ENCODE data around the gene MPHOSPH9. TPM values are rescaled to one million over a fixed set of nuclear protein-coding genes. Genes with fewer than 3 reads are reported as not detected.

The MPHOSPH9 gene
- total RNA-seq, 1 experiment from 2014 or later, result 72.3 TPM

Other genes starting within 250 kb of the MPHOSPH9 start
- gene PITPNM2, start 82.1 kb downstream of the MPHOSPH9 start, total RNA-seq (2021; ENCODE audit: unreplicated experiment), result 26.4 TPM
- gene MTRFR, start 295 bp upstream of the MPHOSPH9 start, total RNA-seq (2021; ENCODE audit: unreplicated experiment), result 21.5 TPM
- 217 TPM for gene CDK2AP1, start 38.7 kb upstream of the MPHOSPH9 start, total RNA-seq (2021; ENCODE audit: unreplicated experiment)
- gene SBNO1, start 131.7 kb upstream of the MPHOSPH9 start, total RNA-seq (2021; ENCODE audit: unreplicated experiment), result 68.7 TPM
- 53.0 TPM for gene KMT5A, start 151.0 kb upstream of the MPHOSPH9 start, total RNA-seq (2021; ENCODE audit: unreplicated experiment)
- gene RILPL2, start 203.5 kb upstream of the MPHOSPH9 start, total RNA-seq (2021; ENCODE audit: unreplicated experiment), result 5.4 TPM
- gene SNRNP35, start 225.0 kb upstream of the MPHOSPH9 start, total RNA-seq (2021; ENCODE audit: unreplicated experiment), result 16.5 TPM